Sigmoid colon (tissue), 7 donors: ENCODE data around the gene PDLIM5. TPM values are rescaled to one million over a fixed set of nuclear protein-coding genes. Genes with fewer than 3 reads are reported as not detected.

ENCODE experiments used
- DNase-seq: peaks from one replicate; pipeline ENCODE4 v3.0.0-alpha.2; 2019
- H3K27ac ChIP-seq, 4 donors: fragments of 200-600 bp; sonication (generic); one replicate each; pipeline ENCODE4 v1.5.1; 2016 to 2019; ENCODE audit warnings: mild to moderate bottlenecking in 1 of 4
- H3K27me3 ChIP-seq, 3 donors: fragments of 200-600 bp; sonication (generic); one replicate each; pipeline ENCODE4 v1.5.1; 2019; ENCODE audit warnings: mild to moderate bottlenecking in 1 of 3
- H3K36me3 ChIP-seq, 4 donors: fragments of 200-600 bp; sonication (generic); one replicate each; pipeline ENCODE4 v1.5.1; 2016 to 2019
- H3K4me1 ChIP-seq, 4 donors: fragments of 200-600 bp; sonication (generic); one replicate each; pipeline ENCODE4 v1.5.1; 2017 to 2019
- H3K4me3 ChIP-seq, 4 donors: fragments of 200-600 bp; sonication (generic); one replicate each; pipeline ENCODE4 v1.5.1; 2017 to 2019; ENCODE audit warnings: mild to moderate bottlenecking in 2 of 4, moderate library complexity in 1 of 4
- H3K9me3 ChIP-seq, 4 donors: fragments of 200-600 bp in 3 of 4; sonication (generic) in 3 of 4; one replicate each; pipeline versions ENCODE4 v1.5.1 to v1.6.1; 2013 to 2019
- CTCF ChIP-seq, 4 experiments: fragments of 450-650 bp in 3 of 4; fragments of 200-600 bp in 1 of 4; IDR thresholded peaks; one replicate each; pipeline ENCODE4 v1.5.1; 2016 to 2019; ENCODE audit warnings: antibody characterized with exemption in 4 of 4, mild to moderate bottlenecking in 3 of 4, moderate library complexity in 2 of 4
- EP300 ChIP-seq, 4 donors: sonication (generic); formaldehyde crosslinking; IDR thresholded peaks; one replicate each; pipeline ENCODE4 v1.6.1; 2017; ENCODE audit warnings: antibody characterized with exemption in 4 of 4
- POLR2A ChIP-seq, 2 donors: fragments of 450-650 bp; IDR thresholded peaks; one replicate each; pipeline ENCODE4 v1.6.1; 2016; ENCODE audit warnings: antibody characterized with exemption in 2 of 2, mild to moderate bottlenecking in 2 of 2, moderate library complexity in 2 of 2
- POLR2AphosphoS5 ChIP-seq, 4 donors: sonication (generic); formaldehyde crosslinking; IDR thresholded peaks; one replicate each; pipeline ENCODE4 v1.6.1; 2017; ENCODE audit warnings: antibody characterized with exemption in 4 of 4
- WGBS, 2 donors: extraction: QIAGEN DNeasy Blood & Tissue Kit; methylation state at CpG; one replicate each; pipeline ENCODE4 v1.1.7; 2013; 5-methylcytosine and 5-hydroxymethylcytosine counted together
- intact Hi-C: fragments of 100-400 bp; cut with DNase I; formaldehyde crosslinking; loops from one replicate; pipeline ENCODE4 v1.15.1; 2023
- polyA plus RNA-seq, 3 donors: library from polyadenylated mRNA; stranded (reverse); fragments of 200-250 nt; gene quantifications; one replicate each; pipeline ENCODE4 v1.2.3, GENCODE V29; 2013
- total RNA-seq, 4 donors: library from RNA; depleted of rRNA; stranded (reverse); fragments of >200 nt; gene quantifications; one replicate each; pipeline ENCODE4 v1.1.0, GENCODE V29; 2016
- donor health status: healthy with polysubstance abuse.
- donor health status: Bipolar disorder and iron deficiency.
- donor health status: healthy.

PDLIM5 gene
- total and polyA plus RNA-seq, 7 donors, result 31.2 to 221 (median 167) TPM

- Histone ChIP-seq H3K27ac (no peak overlapping the region), H3K4me3 (no peak overlapping the region), H3K4me1 (no peaks in the 10 kb centered on the region), H3K36me3 (no peaks in the 10 kb centered on the region), H3K9me3 (no peaks in the 10 kb centered on the region), H3K27me3 (no peaks in the 10 kb centered on the region)
- no peak for DNase-seq
- TF ChIP-seq CTCF (IDR thresholded peaks at IDR 0.05) (no peak), POLR2AphosphoS5 (IDR thresholded peaks at IDR 0.05) (no peak), POLR2A (IDR thresholded peaks at IDR 0.05) (no peak), EP300 (IDR thresholded peaks at IDR 0.05) (no peak)
- intact Hi-C loops, result loop anchor here (10.0 kb wide), 1 partner anchor 85 kb away; no protein-coding TSS in a partner anchor
These were observed 32.2 kb upstream of the PDLIM5 start for GRCh38 chr4:94419549-94419948.

- Histone ChIP-seq H3K27ac (no peak overlapping the region), H3K36me3 (no peaks in the 10 kb centered on the region), H3K9me3 (no peaks in the 10 kb centered on the region), H3K27me3 (no peaks in the 10 kb centered on the region), H3K4me1 (no peaks in the 10 kb centered on the region), H3K4me3 (no peak overlapping the region)
- TF ChIP-seq EP300 (IDR thresholded peaks at IDR 0.05) (no peak), POLR2A (IDR thresholded peaks at IDR 0.05) (no peak), POLR2AphosphoS5 (IDR thresholded peaks at IDR 0.05) (no peak), CTCF (IDR thresholded peaks at IDR 0.05) (no peak)
- no peak for DNase-seq
- intact Hi-C loops, result loop anchor here (10.0 kb wide), 1 partner anchor 85 kb away; no protein-coding TSS in a partner anchor
- WGBS, 2 donors, result 75 to 79% methylated on average over 3 of the region's 3 CpGs
These were observed 31.8 kb upstream of the PDLIM5 start for GRCh38 chr4:94419956-94420355.

DNA sequence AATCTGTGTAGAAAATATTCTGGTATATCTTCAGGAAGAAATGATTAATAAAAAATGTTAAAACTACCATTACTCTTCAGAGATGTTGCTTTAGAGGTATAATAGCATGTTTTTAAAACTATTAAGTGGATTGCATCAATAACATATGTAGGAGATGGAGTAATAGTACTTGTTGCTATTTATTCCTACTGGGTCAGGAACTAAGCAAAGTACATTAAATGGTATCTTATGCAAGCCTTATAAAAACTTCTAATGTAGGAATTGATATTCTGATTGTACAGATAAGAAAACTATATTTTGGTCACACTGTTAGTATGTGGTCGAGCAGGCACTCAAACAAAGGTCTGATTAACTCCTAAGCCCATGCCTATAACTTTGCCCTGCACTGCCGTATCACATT is 31.4 kb upstream of the PDLIM5 start:
- Histone ChIP-seq H3K9me3 (no peaks in the 10 kb centered on the region), H3K4me1 (no peaks in the 10 kb centered on the region), H3K27me3 (no peaks in the 10 kb centered on the region), H3K4me3 (no peak overlapping the region), H3K36me3 (no peaks in the 10 kb centered on the region), H3K27ac (no peak overlapping the region)
- TF ChIP-seq EP300 (IDR thresholded peaks at IDR 0.05), result no peak
- no peak for TF ChIP-seq POLR2AphosphoS5 (IDR thresholded peaks at IDR 0.05)
- TF ChIP-seq CTCF (IDR thresholded peaks at IDR 0.05), result no peak
- no peak for TF ChIP-seq POLR2A (IDR thresholded peaks at IDR 0.05)
- DNase-seq, result no peak
- intact Hi-C loops, result no loop called here
- WGBS, 2 donors, result 81 to 85% methylated on average over 2 of the region's 2 CpGs

DNA sequence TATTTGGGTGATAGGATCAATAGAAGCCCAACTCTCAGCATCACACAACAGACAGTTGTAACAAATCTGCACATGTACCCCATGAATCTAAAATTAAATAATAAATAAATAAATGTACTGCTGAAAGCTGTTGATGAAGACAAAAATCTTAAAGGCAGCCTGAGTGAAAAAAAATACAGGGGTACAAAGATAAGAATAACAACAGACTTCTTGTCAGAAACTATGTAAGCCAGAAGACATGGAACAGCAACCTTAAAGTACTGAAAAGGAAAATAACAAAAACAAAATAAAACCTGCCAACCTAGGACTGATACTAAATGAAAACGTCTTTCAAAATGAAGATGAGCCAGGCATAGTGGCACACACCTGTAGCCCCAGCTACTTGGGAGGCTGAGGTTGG is 25.0 kb upstream of the PDLIM5 start:
- Histone ChIP-seq H3K27ac (no peak overlapping the region), H3K4me1 (no peaks in the 10 kb centered on the region), H3K9me3 (peaks cover 2 to 10% (median 6%) of the 10 kb centered on the region in 4 donors), H3K27me3 (no peaks in the 10 kb centered on the region), H3K36me3 (no peaks in the 10 kb centered on the region), H3K4me3 (no peak overlapping the region)
- no peak for TF ChIP-seq CTCF (IDR thresholded peaks at IDR 0.05)
- no peak for TF ChIP-seq POLR2A (IDR thresholded peaks at IDR 0.05)
- TF ChIP-seq POLR2AphosphoS5 (IDR thresholded peaks at IDR 0.05), result no peak
- TF ChIP-seq EP300 (IDR thresholded peaks at IDR 0.05), result no peak
- DNase-seq, result no peak
- intact Hi-C loops, result no loop called here
- WGBS, 2 donors, result 79 to 88% methylated on average over 1 of the region's 1 CpG

DNA sequence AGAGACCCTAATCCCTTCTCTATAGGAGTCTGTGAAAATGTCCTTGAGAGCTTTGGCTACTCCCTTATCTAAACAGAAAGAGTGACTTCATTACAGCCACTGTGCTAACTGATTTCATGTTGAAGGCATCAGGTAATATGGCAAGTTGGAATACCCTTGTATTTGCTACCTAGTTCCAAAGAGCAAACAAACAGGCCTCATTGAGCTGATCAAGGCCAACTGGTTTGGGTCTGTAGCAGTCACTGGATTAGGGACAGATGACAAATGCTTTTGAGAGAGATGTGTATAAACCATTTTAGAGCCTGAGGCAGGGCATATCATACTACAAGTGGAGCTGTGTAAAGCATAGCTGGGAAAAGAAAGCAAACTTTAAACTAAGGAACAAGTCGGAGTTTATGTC is 22.9 kb upstream of the PDLIM5 start:
- no peak for DNase-seq
- intact Hi-C loops, result no loop called here
- H3K4me1 ChIP-seq, result no peaks in the 10 kb centered on the region
- no peaks in the 10 kb centered on the region for H3K27me3 ChIP-seq
- no peaks in the 10 kb centered on the region for H3K36me3 ChIP-seq
- TF ChIP-seq POLR2A (IDR thresholded peaks at IDR 0.05), result no peak
- TF ChIP-seq CTCF (IDR thresholded peaks at IDR 0.05), result no peak
- no peak for TF ChIP-seq EP300 (IDR thresholded peaks at IDR 0.05)
- TF ChIP-seq POLR2AphosphoS5 (IDR thresholded peaks at IDR 0.05), result no peak
- H3K27ac ChIP-seq, result no peak overlapping the region
- peaks cover 2 to 10% (median 6%) of the 10 kb centered on the region in 4 donors for H3K9me3 ChIP-seq
- H3K4me3 ChIP-seq, result no peak overlapping the region
- 61 to 80% methylated on average over 1 of the region's 1 CpG for WGBS, 2 donors
